ENCODE measurements around the gene SORCS3.

The SORCS3 gene

DNA sequence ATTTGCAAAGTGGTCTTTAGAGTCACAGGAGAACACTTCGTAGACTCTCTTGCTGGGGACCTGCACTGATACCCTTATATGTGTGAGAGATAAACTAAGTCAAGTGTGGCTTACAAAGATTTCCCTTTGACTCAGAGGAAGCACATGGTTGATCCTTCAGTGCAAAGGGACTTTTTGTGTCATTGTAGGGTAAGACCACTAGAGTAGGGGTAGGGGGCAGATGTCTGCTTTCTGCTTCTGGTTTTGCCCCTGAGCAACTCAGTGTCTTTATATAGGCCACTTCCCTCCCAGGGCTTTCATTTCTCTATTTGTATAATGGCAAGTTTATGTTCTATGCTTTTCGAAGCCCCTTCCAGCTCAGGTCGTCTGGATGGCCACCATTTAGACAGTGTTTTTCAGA lies 281.7 kb downstream of the SORCS3 start:
- DNase-seq (ENCODE audit: low read depth), result no peak

DNA sequence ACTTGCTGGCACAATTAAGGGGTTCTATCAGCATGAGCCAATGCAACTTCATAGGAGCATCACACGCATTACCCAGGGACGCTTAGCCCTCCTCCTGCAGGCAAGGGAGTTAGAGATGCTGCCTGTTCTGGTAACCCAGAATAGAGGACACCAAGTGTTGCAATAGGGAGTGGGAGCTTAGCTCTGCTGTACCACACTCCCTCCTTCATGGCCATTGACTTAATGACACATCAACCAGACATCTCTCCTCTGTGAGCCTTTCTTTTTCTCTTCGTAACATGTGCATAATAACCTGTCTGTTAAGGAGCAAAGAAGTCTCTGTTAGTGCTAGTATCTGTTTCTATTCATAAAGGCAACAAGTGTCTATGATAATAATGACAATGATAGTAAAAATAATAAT lies 282.4 kb downstream of the SORCS3 start:
- no peak for DNase-seq (ENCODE audit: low read depth)

DNA sequence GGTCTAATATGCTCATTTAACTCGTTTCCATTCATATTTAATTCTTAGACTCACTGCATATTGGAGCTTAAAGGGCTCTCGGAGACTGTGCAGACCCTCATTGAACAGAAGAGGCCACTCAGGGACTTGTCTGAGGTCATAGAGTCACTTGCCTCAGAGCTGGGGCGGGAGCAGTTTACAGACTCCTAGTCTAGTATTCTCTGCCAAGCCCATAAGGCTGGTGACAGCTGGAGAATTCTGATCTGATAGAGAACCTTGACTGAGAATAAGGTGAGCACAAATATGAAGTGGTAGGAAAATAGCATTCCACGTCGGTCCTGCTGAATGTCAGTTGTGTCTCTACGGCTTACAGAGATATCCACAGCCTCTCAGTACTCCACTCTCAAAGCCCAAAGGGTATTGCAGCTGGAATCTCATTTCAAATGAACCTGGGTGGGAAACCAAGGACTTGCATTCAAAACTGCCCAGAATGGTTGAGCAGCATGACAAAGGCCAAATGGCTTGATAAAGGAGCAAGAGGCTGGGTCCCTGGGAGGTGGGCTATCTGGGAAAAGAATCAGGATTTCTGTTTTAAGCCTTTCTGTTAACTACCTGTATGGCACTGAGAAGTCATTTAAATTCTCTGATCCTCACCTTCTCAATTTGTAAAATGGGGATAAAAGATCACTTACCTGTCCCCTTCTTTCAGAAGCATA lies 283.2 kb downstream of the SORCS3 start:
- DNase-seq (ENCODE audit: low read depth), result no peak

DNA sequence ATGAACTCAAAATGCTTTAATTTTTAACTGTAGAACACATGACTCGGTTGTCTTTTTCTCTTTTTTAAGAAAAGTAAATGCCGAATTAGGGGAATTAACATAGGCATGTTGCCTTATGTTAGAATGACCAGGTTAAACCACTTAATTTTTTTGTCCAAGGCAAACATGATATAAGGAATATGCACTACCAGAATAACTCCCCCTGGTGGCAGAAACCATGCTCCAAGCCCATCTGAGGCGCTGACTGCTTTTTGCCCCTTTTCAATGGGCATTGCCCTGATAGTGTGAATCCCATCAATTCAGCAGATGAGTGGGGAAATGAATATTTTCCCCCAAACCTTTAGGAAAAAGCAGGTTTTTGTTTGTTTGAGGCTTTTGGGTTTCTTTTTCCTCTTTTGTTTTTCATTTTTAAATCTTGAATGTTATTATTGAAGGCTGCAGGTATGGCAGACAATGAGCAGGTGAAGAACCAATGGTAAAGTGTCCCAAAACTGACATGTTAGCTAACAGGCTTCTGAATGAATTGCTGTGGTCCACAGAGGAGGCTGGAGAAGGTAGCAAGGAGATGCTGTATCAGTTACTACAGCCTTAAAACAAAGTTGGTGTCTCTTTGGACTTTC lies 284.3 kb downstream of the SORCS3 start:
- peak; percentile 7 for DNase-seq (ENCODE audit: low read depth)

DNA sequence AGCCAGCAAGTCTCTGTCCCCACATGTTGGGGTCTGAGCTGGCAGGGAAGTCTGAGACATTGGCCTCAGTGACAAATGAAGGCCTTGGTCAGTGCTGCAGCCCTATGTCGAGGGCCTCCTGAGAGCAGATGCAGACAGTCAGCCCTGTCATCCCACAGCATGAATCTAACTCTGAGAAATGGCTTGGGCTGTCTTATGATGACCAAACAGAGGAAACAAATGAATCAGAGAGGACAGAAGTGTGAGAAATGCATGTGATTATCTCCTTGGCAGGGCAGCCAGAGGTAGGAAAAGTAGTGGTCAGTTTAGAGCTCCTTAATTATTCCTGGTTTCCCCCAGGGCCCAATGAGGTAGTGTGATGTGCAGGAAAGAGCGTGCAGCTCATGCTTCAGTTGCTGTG lies 287.6 kb downstream of the SORCS3 start:
- DNase-seq (ENCODE audit: low read depth), result no peak

DNA sequence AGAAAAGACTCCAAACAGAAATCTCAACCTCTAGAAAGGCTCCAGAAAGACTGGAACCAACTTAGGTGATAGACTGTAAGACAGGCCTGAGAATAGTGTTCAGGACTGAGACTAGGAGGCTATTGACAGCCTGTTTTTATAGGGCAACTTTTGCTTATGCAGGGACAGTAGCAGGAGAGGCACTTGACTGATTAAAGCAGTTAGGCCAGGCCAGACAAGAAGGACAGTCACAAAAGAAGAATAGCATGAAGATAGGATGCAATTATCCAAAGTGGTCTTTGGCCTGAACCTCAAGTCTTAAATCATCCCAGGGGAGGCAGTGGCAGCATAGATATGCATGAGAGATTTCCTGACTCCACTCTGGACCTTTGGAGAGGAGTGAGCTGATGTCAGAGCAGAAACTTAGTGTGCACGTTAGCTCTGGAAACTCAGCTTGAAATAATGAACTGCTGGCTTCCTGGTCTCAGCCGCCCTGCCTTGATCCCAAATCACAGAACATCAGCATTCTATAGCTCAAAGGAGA lies 290.6 kb downstream of the SORCS3 start:
- no peak for DNase-seq (ENCODE audit: low read depth)

DNA sequence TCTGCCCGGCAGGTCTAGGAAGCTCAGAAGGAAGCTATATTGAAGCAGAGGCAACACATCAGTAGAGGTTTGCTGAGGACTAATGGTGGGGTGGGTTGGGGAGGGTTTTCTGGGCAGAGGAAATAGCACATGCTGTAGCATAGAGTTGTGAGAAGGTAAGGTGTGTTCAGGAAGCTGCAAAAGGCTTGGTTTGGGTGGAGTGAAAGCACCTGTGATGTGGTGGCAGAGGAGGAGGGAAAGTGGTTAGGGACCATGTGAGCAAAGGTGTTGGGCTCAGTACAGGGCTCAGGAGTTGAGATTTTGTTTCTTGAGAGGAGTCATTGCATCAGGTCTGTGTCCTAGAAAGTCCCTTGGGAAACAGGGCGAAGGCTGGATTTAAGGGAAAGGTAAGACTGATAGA lies 294.6 kb downstream of the SORCS3 start:
- DNase-seq (ENCODE audit: low read depth), result no peak

DNA sequence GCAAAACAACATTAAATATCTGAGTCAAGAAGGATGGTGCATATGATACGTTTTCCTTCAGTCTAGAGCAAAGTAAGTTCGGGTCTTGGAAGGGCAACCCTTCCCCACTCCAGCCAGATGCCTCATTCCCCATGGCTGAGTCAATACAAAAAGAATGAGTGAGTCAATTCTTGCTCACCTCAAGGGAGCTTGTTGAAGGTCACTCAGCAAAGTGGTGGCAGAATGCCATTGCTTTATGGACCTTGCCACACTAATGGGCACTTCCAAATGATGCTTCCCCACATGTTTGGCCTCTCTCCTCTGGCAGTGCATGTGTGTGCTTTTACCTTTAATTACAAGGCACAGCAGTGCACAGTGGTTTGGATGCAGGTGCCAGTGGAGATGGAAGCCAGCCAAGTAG lies 296.5 kb downstream of the SORCS3 start:
- no peak for DNase-seq (ENCODE audit: low read depth)

DNA sequence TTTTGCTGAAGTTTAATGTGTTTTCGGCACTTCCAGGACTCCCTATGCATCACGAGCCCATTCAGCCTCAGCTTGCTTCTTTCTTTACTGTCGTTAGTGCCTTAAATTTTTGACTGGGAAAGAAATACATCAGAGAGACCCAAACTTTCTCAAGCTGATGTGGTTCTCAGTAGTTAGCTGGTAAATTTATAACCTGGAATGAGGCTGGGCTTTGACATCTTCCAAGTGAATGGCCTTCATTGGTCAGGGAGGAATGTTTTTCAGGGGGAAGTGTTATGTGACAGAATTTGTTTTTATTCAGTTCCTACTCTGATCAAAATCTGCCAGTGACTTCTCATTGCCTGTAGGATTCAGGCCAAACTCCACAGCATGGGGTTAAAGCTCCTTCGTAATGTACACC lies 296.9 kb downstream of the SORCS3 start:
- no peak for DNase-seq (ENCODE audit: low read depth)

DNA sequence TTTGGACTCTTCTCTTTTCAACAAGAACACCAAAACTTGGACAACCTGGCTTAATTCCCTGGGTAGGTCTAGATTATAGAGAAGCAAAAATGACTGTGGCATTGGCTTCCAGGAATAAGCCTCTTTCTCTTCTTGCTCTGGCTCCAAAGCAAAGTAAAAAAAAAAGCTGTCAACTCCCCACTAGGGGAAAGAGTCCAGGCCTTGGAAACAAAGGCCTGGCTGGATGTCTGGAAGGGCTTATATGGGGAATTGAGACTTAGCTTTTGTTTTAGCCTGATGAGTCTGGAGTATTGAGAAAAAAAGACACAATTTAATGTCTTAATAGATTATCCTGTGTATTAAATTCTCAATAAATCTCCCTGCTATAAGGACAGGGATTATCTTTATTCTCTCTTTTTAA lies 300.6 kb downstream of the SORCS3 start:
- DNase-seq (ENCODE audit: low read depth), result no peak

DNA sequence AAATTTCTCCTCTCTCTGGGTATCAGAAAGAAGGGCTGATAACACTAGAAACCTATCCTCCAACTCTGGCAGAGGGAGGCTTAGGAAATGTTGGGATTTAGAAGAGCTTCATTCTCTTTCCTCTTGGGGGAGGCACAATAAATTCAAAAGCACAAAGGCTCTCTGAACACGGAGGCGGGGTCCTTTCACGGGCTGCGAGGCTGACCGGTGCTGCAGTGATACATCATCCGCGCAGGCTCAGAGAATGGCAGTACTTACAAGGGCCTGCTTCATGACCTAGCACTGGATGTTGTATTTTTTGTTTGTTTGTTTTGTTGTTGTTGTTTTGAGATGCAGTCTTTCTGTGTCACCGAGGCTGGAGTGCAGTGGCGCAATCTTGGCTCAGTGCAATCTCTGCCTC lies 306.2 kb downstream of the SORCS3 start:
- no peak for DNase-seq (ENCODE audit: low read depth)

DNA sequence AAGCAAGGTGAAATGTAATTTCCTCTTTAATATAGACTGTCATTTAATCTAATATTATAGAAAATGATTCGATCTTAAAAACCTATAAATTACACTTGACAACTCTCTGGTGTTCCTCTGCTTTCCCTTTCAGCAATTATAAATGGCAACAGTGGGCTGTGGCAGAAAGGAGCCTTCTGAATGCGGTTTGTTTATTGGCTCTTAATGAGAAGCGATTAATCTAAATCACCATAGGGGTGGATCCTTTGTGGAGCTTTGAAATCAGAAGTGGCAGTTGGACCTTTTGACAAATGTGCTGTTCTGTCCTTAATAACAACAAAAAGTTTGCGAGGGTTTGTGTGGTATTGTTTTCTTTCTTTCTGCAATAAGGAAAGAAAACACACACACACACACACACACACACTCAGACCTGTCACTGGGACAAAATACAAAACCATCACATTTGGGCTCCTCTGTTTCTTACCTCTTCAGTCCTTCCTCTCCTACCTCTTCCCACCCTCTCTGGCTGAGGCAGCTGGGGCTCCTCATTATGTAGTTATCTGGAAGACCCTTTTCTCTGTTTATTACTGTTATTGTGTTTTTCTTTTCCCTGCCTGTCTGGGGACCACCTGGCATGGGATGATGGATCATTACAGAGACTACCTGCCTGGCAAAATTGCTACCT lies 316.2 kb downstream of the SORCS3 start:
- DNase-seq (ENCODE audit: low read depth), result no peak

DNA sequence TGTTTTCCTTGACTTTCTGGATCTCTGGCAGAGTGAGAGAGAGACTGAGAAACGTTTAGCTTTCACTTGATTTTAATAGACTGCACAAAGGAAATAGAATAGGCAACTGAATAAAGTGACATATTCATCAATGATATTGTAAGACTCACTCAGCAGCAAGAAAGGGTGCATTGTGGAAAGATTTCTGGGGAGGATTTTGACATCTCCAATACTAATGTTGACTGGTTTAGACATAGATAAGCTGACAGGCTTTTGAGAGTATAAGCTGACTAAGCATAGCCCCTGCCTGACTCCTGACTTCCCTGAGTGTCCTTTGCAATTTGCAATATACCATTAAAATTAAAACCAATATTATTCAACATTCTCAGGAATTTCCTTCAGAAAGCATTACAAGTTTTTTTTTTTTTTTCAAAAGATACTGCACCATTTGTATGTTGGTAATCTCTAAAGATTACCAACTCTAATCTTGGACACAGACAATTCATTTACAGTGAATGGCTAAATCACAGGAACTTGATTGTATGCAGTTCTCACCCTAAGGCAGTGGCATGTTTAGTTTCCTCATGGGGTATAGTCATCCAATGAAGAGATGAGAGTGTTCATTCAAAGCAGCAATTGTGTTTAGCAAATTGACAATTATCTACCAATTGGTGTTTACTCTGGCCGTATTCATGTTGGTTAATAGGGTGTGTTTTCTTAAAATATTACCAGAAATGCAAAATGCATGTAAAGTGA lies 325.6 kb downstream of the SORCS3 start:
- no peak for DNase-seq (ENCODE audit: low read depth)

DNA sequence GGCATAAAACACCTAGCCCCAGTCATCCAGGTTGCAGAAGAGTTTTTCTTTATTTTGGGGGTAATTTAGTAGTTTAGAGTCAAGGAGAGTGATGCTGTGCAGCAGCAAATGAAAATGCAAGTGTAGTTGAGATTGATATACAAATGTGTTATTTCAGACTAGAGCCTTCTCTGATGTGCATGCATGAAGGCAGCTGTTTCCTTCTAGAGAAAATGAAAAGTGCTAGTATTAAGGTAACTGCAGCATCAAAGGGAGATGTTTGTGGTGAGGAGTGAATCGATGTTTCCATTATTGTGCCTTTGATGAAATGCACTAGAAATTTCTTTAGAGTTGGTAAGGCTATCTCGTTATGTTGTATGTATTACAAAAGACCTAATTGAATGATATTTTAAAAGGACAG lies 339.3 kb downstream of the SORCS3 start:
- DNase-seq (ENCODE audit: low read depth), result no peak

DNA sequence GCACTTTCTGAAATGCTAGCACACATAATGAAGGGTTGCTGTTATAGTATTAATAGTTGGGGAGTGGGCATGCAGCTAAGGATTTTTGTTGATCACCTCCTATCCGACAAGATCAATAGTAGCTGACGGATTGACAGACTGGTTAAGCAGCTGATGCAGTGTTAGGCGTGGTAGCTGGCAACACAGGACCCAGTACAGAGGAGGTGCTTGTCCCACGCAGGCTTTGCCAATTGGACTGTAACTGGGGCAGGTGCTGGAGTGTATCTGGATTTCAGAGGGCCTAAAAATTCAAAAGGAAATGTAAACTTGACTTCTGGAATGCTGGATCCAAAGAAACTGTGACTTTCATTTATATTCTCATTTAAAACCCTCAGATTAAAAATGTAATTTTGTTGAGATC lies 340.9 kb downstream of the SORCS3 start:
- no peak for DNase-seq (ENCODE audit: low read depth)

DNA sequence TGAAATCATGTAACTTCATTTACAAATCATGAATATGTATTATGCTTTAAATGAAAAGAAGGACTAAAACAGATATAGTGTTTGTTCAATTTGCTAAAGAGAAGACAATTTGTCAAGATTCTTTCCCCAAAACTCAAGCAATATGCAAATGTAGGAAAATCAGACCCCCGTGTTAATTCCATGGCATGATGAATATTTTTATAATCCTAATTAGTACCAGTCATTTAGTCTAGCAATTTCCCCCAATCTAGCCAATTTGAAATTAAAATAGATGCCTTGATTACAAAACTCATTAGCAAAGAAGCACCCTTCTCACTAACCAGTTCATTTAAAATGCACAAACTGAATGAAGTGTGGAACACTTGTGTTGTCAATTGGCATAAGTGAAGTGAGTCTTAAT lies 347.6 kb downstream of the SORCS3 start:
- DNase-seq (ENCODE audit: low read depth), result no peak

DNA sequence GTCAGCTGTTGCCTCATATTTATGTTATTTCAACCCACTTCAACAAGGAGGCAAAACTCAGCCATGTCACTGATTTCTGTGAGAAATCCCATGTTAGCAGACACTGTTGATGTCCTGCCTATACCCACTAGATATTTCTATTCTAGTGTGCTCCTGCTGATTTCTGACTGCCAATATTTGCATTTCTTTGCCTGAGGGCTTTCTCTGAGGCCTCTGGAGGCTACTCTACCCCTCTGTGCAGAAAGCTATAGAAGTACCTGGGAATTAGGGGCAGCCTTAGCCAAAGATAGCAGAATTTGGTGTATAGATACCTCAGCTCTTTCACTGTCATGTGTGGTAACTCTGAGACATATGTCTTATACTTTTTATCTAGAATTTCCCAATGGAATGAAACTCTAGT lies 348.8 kb downstream of the SORCS3 start:
- no peak for DNase-seq (ENCODE audit: low read depth)

DNA sequence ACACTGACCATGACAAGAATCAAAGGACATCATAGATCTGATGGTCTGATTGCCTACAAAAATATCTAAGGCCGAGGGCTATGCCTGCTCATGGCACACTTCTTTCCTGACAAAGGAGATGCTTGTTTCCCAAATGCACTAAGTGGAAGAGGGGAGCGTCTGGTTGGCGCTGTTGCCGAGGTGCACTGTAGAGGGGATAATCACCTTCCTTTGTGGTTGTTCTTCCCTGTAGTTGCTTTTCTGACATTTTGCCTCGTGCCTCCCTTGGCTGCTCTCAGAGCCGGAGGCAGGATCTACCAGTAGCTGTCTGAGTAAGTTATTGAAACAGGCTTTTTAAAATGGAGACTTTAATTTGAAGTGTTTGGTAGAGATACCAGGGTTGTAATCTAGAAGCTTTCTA lies 352.0 kb downstream of the SORCS3 start:
- DNase-seq (ENCODE audit: low read depth), result no peak

DNA sequence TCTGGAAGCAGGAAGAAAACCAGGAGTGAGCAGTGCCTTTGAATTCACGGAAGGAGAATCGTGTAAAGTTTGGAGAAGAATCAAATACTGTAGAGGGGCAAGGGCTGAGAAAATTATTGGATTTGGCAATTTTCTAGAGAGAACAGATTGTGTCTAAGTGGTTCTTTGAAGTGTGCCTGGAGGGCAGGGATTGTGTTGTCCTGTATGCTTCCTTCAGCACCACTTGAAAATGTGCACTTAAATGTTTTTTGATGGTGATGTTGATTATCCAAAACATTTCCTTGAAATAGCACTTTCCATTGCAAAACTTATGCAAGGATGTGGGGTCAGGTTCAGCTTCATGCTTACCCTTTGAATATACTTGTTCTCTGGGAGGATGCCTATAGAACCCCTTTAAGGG lies 360.2 kb downstream of the SORCS3 start:
- no peak for DNase-seq (ENCODE audit: low read depth)

DNA sequence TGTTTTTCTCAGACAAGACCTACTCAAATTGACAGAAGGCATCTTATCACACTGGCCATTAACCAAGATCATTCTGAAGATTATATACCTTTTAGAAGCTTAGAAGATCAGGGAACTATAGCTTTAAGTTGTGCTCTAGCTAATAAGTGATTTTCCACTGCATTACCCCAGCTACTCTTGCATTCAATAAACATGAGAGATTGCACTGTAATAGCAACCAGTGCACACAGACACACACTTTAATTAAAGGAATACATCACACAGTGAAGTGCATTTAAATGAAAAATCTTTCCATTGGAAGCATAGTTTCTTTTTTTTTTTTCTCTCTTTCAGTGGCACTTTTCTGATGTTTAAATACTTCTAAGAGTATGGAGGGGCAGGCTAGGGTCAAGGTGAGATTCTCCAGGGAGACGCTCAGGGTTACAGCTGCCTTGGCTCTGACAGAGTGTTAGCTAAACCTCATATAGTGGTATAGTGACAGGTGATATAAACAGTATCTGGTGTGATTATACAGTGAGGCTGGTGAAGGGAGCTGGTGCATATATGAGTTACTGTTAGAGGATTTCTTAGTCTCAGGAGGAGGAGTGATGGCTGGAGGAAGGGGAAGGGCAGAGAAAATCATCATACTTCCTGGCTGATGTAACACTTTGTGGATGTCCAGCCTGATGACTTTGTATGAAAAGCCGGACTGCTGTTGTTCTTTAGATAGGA lies 369.5 kb downstream of the SORCS3 start:
- DNase-seq (ENCODE audit: low read depth), result no peak

DNA sequence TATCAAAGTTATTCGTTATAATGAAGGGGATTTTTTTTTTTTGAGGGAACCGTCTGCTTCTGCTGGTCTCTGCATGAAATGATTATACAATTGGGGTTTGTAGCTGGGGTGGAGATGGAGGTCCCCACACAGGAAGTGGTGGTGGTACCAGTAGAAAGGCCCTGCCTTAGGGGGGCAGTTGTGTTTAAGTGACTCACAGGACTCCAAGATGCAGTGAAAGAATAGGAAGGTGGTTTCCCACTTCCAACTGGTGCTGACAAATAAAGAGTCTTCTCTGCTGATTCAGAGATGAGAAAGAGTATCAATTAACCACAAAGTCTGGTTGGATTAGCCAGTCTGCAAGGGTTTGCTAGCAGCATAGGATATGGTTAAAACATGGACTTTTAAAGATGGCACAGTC lies 376.0 kb downstream of the SORCS3 start:
- DNase-seq (ENCODE audit: low read depth), result no peak

DNA sequence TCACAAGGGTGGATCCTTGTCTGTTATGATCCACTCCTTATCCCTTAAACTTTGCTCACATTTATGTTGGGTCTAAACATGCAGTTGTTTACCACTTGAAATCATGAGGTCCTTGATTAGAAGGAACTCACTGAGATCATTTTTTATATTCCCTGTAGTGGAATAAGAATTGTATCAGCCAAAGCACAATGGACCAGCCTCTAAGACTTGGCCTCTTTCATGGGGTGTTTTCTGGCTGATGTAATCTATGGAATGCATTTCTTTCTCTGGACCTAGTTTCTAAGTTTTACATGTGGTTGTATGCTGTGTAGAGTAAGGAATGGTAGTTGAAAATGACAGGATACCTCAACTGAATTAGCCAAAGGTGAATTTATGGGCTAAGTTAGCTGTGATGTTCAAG lies 376.6 kb downstream of the SORCS3 start:
- no peak for DNase-seq (ENCODE audit: low read depth)

All from stimulated activated CD4-positive, alpha-beta T cell treated with anti-CD3 and anti-CD28 coated beads, Interleukin-2, amount 100 ng/mL, for 4 hours (primary cell).